Neural cell (in vitro differentiated cells): ENCODE results near the gene MOCS1. TPM values are rescaled to one million over a fixed set of nuclear protein-coding genes. Genes with fewer than 3 reads are reported as not detected.

Source experiments
- H2AFZ ChIP-seq: fragments of 200-600, 300-800 bp; sonication (generic), shearing (Covaris generic); 2 replicates; pipeline ENCODE4 v1.6.0; 2014; ENCODE audit warnings: low read depth, mild to moderate bottlenecking, antibody characterized with exemption, low read length, moderate library complexity
- H3F3A ChIP-seq: fragments of 200-600 bp; shearing (Covaris generic); 2 replicates; pipeline ENCODE4 v1.6.1; 2016; ENCODE audit warnings: mild to moderate bottlenecking, moderate library complexity, mixed read lengths, antibody characterized with exemption, low read length; ENCODE audit not compliant: insufficient read depth, poor library complexity, severe bottlenecking
- H3K27ac ChIP-seq: fragments of 200-600, 300-800 bp; sonication (generic), shearing (Covaris generic); 2 replicates; pipeline ENCODE4 v1.5.1; 2014; ENCODE audit warnings: mild to moderate bottlenecking, low read length, moderate library complexity
- H3K27me3 ChIP-seq: fragments of 300-800, 200-600 bp; sonication (generic), shearing (Covaris generic); 2 replicates; pipeline ENCODE4 v1.6.0; 2014; ENCODE audit warnings: mild to moderate bottlenecking, low read depth, low read length, moderate library complexity; ENCODE audit not compliant: insufficient read depth
- H3K36me3 ChIP-seq: fragments of 300-800, 200-600 bp; sonication (generic), shearing (Covaris generic); 2 replicates; pipeline ENCODE4 v1.5.1; 2014; ENCODE audit warnings: mild to moderate bottlenecking, antibody characterized with exemption, low read length, moderate library complexity; ENCODE audit not compliant: insufficient read depth
- H3K4me2 ChIP-seq: fragments of 300-800, 200-600 bp; sonication (generic), shearing (Covaris generic); 2 replicates; pipeline ENCODE4 v1.6.0; 2014; ENCODE audit warnings: mild to moderate bottlenecking, low read length
- H3K4me3 ChIP-seq: fragments of 300-800, 200-600 bp; sonication (generic), shearing (Covaris generic); 2 replicates; pipeline ENCODE4 v1.5.1; 2014; ENCODE audit warnings: mild to moderate bottlenecking, low read length, moderate library complexity
- H3K79me2 ChIP-seq: fragments of 200-600 bp; shearing (Covaris generic); replicated peaks from 2 replicates; pipeline ENCODE4 v1.6.0; 2014; ENCODE audit warnings: mild to moderate bottlenecking, low read length, moderate library complexity; ENCODE audit not compliant: insufficient read depth
- H3K9ac ChIP-seq: fragments of 300-800, 200-600 bp; sonication (generic), shearing (Covaris generic); 2 replicates; pipeline ENCODE4 v1.6.1; 2016; ENCODE audit warnings: mild to moderate bottlenecking, low read length, mixed read lengths
- H3K9me2 ChIP-seq: fragments of 200-600 bp; shearing (Covaris generic); 2 replicates; pipeline ENCODE4 v1.6.1; 2016; ENCODE audit warnings: mild to moderate bottlenecking, low read length, mixed read lengths; ENCODE audit not compliant: insufficient read depth
- H3K9me3 ChIP-seq: fragments of 200-600, 300-800 bp; sonication (generic), shearing (Covaris generic); 2 replicates; pipeline ENCODE4 v1.6.1; 2016; ENCODE audit warnings: mild to moderate bottlenecking, mixed run types, low read length, moderate library complexity, mixed read lengths
- H4K20me1 ChIP-seq: fragments of 200-600 bp; shearing (Covaris generic); 2 replicates; pipeline ENCODE4 v1.6.1; 2016; ENCODE audit warnings: mild to moderate bottlenecking, mixed run types; ENCODE audit not compliant: insufficient read depth
- EP300 ChIP-seq: fragments of 450-650 bp; conservative IDR thresholded peaks from 2 replicates; pipeline ENCODE4 v1.6.1; 2014; ENCODE audit warnings: antibody characterized with exemption, mild to moderate bottlenecking, moderate library complexity; ENCODE audit not compliant: poor library complexity, severe bottlenecking
- EZH2 ChIP-seq: fragments of 200-600, 300-800 bp; shearing (Covaris generic), sonication (generic); IDR thresholded peaks from 2 replicates; pipeline ENCODE4 v1.6.1; 2014; ENCODE audit warnings: antibody characterized with exemption, low read length, borderline replicate concordance, mild to moderate bottlenecking; ENCODE audit not compliant: insufficient read depth, poor library complexity, severe bottlenecking
- MXI1 ChIP-seq: fragments of 450-650 bp; conservative IDR thresholded peaks from 2 replicates; pipeline ENCODE4 v1.6.1; 2014; ENCODE audit warnings: antibody characterized with exemption, mild to moderate bottlenecking; ENCODE audit not compliant: poor library complexity, severe bottlenecking
- POLR2AphosphoS5 ChIP-seq: IDR thresholded peaks from 2 replicates; pipeline ENCODE4 v1.6.1; 2012
- RAD21 ChIP-seq: fragments of 450-650 bp; conservative IDR thresholded peaks from 2 replicates; pipeline ENCODE4 v1.6.1; 2014; ENCODE audit warnings: antibody characterized with exemption, mild to moderate bottlenecking, moderate library complexity
- SMC3 ChIP-seq: fragments of 450-650 bp; conservative IDR thresholded peaks from 2 replicates; pipeline ENCODE4 v1.6.1; 2014; ENCODE audit warnings: antibody characterized with exemption, mild to moderate bottlenecking, moderate library complexity; ENCODE audit not compliant: poor library complexity
- TAF1 ChIP-seq: IDR thresholded peaks from 2 replicates; pipeline ENCODE4 v1.6.1; 2012; ENCODE audit warnings: low read depth
- polyA plus RNA-seq: library from polyadenylated mRNA; depleted of rRNA; stranded (reverse); fragments of >200 nt; gene quantifications from 2 replicates; pipeline ENCODE4 v1.2.3, GENCODE V29; 2014
- TF ChIP-seq, protein P1 (sequence below): fragments of 450-650 bp; IDR thresholded peaks from 2 replicates; pipeline ENCODE4 v1.5.1; 2014; ENCODE audit warnings: antibody characterized with exemption, mild to moderate bottlenecking, moderate library complexity; ENCODE audit not compliant: poor library complexity, severe bottlenecking
- TF ChIP-seq, protein P2 (sequence below): IDR thresholded peaks from 2 replicates; pipeline ENCODE4 v1.6.1; 2012; ENCODE audit warnings: borderline replicate concordance

MOCS1 gene
- polyA plus RNA-seq, 1 donor from 2014 or later, result 4.6 TPM

DNA sequence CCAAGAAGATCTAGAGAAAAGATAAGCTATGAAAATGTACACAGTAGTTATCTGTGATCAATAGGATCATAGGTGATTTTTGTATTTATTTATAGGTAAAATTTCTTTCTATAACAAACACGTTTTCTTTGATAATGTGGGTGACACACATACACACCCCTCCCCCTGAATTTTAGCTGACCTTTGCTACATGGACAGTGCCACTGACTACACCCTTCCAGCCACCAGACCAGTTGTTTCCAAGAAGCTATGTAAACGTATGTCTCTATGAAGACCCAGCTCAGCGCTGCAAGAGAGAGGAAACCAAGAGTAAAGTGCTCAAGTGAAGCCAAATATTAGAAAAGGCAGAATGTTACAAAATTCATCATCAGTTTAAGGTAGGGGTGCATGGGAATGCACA lies 16.3 kb downstream of the MOCS1 start:
- H3K27ac ChIP-seq, result no peak overlapping the region
- no peak overlapping the region for H3K9ac ChIP-seq
- no peaks in the 10 kb centered on the region for H4K20me1 ChIP-seq
- H3K79me2 ChIP-seq, result no peaks in the 10 kb centered on the region
- no peaks in the 10 kb centered on the region for H3K9me2 ChIP-seq
- no peaks in the 10 kb centered on the region for H3K27me3 ChIP-seq
- H3K4me3 ChIP-seq, result no peak overlapping the region
- no peak overlapping the region for H3K4me2 ChIP-seq
- no peak for TF ChIP-seq SMC3
- TF ChIP-seq EP300, result no peak
- TF ChIP-seq POLR2AphosphoS5, result no peak
- H2AFZ ChIP-seq, result no peak overlapping the region
- no peaks in the 10 kb centered on the region for H3F3A ChIP-seq
- no peaks in the 10 kb centered on the region for H3K9me3 ChIP-seq
- H3K36me3 ChIP-seq, result no peaks in the 10 kb centered on the region

DNA sequence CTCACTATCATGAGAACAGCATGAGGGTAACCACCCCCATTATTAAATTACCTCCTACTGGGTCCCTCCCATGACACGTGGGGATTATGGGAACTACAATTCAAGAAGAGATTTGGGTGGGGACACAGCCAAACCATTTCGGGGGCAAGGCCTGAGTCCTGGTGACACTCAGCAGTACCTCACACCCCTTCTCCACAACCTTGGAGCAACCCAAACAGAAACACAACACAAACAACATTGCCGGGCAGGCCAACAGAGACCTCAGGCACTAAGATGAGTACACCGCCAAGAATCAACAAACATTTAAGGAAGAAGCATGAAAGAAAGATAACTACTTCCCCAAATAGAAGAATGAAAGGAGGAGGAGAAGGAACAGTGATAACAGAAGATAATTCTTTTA lies 16.9 kb downstream of the MOCS1 start:
- TF ChIP-seq POLR2AphosphoS5, result no peak
- TF ChIP-seq, protein P1, sequence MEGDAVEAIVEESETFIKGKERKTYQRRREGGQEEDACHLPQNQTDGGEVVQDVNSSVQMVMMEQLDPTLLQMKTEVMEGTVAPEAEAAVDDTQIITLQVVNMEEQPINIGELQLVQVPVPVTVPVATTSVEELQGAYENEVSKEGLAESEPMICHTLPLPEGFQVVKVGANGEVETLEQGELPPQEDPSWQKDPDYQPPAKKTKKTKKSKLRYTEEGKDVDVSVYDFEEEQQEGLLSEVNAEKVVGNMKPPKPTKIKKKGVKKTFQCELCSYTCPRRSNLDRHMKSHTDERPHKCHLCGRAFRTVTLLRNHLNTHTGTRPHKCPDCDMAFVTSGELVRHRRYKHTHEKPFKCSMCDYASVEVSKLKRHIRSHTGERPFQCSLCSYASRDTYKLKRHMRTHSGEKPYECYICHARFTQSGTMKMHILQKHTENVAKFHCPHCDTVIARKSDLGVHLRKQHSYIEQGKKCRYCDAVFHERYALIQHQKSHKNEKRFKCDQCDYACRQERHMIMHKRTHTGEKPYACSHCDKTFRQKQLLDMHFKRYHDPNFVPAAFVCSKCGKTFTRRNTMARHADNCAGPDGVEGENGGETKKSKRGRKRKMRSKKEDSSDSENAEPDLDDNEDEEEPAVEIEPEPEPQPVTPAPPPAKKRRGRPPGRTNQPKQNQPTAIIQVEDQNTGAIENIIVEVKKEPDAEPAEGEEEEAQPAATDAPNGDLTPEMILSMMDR, result no peak
- no peak for TF ChIP-seq MXI1
- no peak for TF ChIP-seq EP300
- no peak for TF ChIP-seq TAF1
- TF ChIP-seq RAD21, result no peak
- no peak for TF ChIP-seq EZH2
- TF ChIP-seq SMC3, result no peak
- TF ChIP-seq, protein P2, sequence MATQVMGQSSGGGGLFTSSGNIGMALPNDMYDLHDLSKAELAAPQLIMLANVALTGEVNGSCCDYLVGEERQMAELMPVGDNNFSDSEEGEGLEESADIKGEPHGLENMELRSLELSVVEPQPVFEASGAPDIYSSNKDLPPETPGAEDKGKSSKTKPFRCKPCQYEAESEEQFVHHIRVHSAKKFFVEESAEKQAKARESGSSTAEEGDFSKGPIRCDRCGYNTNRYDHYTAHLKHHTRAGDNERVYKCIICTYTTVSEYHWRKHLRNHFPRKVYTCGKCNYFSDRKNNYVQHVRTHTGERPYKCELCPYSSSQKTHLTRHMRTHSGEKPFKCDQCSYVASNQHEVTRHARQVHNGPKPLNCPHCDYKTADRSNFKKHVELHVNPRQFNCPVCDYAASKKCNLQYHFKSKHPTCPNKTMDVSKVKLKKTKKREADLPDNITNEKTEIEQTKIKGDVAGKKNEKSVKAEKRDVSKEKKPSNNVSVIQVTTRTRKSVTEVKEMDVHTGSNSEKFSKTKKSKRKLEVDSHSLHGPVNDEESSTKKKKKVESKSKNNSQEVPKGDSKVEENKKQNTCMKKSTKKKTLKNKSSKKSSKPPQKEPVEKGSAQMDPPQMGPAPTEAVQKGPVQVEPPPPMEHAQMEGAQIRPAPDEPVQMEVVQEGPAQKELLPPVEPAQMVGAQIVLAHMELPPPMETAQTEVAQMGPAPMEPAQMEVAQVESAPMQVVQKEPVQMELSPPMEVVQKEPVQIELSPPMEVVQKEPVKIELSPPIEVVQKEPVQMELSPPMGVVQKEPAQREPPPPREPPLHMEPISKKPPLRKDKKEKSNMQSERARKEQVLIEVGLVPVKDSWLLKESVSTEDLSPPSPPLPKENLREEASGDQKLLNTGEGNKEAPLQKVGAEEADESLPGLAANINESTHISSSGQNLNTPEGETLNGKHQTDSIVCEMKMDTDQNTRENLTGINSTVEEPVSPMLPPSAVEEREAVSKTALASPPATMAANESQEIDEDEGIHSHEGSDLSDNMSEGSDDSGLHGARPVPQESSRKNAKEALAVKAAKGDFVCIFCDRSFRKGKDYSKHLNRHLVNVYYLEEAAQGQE, result no peak
- H3K27ac ChIP-seq, result no peak overlapping the region

DNA sequence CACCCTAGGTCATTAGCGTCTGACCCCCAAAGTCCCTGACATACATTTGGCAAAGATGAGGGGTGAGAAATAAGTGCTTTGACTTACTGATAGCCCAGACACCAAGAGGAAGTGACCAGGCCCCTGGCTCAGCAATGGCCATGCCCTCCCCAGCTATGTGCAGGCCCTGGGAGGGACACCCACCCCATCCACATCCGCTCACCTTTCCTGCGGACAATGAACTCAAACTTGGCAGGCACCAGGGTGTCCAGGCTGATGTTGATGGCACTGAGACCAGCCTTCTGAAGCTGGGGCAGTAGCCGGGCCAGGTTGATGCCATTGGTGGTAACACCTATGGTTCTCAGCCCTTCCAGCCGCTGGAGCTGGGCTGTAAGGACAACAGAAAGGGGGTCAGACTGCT lies 18.4 kb downstream of the MOCS1 start:
- Histone ChIP-seq H3K36me3 (no peaks in the 10 kb centered on the region), H3K79me2 (no peaks in the 10 kb centered on the region)

More for the DNA sequence above, 16.9 kb downstream of the MOCS1 start:
- Histone ChIP-seq H3K4me2 (no peak overlapping the region), H3F3A (no peaks in the 10 kb centered on the region), H4K20me1 (no peaks in the 10 kb centered on the region), H3K4me3 (no peak overlapping the region), H3K27me3 (no peaks in the 10 kb centered on the region), H3K9me2 (no peaks in the 10 kb centered on the region), H3K9me3 (no peaks in the 10 kb centered on the region), H3K79me2 (no peaks in the 10 kb centered on the region), H3K9ac (no peak overlapping the region), H3K36me3 (no peaks in the 10 kb centered on the region), H2AFZ (no peak overlapping the region)

More for the DNA sequence above, 18.4 kb downstream of the MOCS1 start:
- H3K9me3 ChIP-seq, result no peaks in the 10 kb centered on the region
- no peaks in the 10 kb centered on the region for H3K27me3 ChIP-seq
- no peaks in the 10 kb centered on the region for H4K20me1 ChIP-seq
- H3K9ac ChIP-seq, result no peak overlapping the region
- H2AFZ ChIP-seq, result no peak overlapping the region
- TF ChIP-seq MXI1 (no peak), TAF1 (no peak)
- H3K9me2 ChIP-seq, result no peaks in the 10 kb centered on the region
- no peak overlapping the region for H3K27ac ChIP-seq
- H3K4me2 ChIP-seq, result no peak overlapping the region
- H3K4me3 ChIP-seq, result no peak overlapping the region
- H3F3A ChIP-seq, result no peaks in the 10 kb centered on the region
